Activated CD4-positive, CD25-positive, alpha-beta regulatory T cell (primary cell): ENCODE results near the gene KCNA5.

Experiments
- DNase-seq, 4 experiments: peaks; one replicate each; lab custom pipeline; 2025; lab: John Stamatoyannopoulos, UW

KCNA5 gene

GRCh38 chr12:5043589-5044419 lies at the start of gene KCNA5:
TSS of gene KCNA5 (plus strand) at chr12:5043879. CDS start at chr12:5044148, 269 bp downstream.
- no peak for DNase-seq

GRCh38 chr12:4994622-4995021 lies 49.1 kb upstream of the KCNA5 start:
- DNase-seq, result no peak

GRCh38 chr12:4996714-4997113 lies 47.0 kb upstream of the KCNA5 start:
- no peak for DNase-seq

- DNase-seq, result no peak
Measured at GRCh38 chr12:4997939-4998338, 45.7 kb upstream of the KCNA5 start.

GRCh38 chr12:5000204-5000603 lies 43.5 kb upstream of the KCNA5 start:
- no peak for DNase-seq

GRCh38 chr12:5000658-5001385 lies 42.9 kb upstream of the KCNA5 start:
- DNase-seq, result no peak

GRCh38 chr12:5003025-5003666 lies 40.5 kb upstream of the KCNA5 start:
- DNase-seq, result no peak

- DNase-seq, result no peak
Measured at GRCh38 chr12:5008661-5009060, 35.0 kb upstream of the KCNA5 start.

- DNase-seq, result no peak
Measured at GRCh38 chr12:5010151-5010550, 33.5 kb upstream of the KCNA5 start.

GRCh38 chr12:5012337-5012736 lies 31.3 kb upstream of the KCNA5 start:
- no peak for DNase-seq

- DNase-seq, result no peak
Measured at GRCh38 chr12:5013266-5013730, 30.4 kb upstream of the KCNA5 start.

- no peak for DNase-seq
Measured at GRCh38 chr12:5014269-5014668, 29.4 kb upstream of the KCNA5 start.

GRCh38 chr12:5015711-5016492 lies 27.8 kb upstream of the KCNA5 start:
- DNase-seq, result no peak

GRCh38 chr12:5016526-5016925 lies 27.2 kb upstream of the KCNA5 start:
- DNase-seq, result no peak

GRCh38 chr12:5017638-5018348 lies 25.9 kb upstream of the KCNA5 start:
- no peak for DNase-seq

- DNase-seq, result no peak
Measured at GRCh38 chr12:5018677-5019076, 25.0 kb upstream of the KCNA5 start.

GRCh38 chr12:5022025-5022424 lies 21.7 kb upstream of the KCNA5 start:
- DNase-seq, result no peak

GRCh38 chr12:5022465-5023061 lies 21.1 kb upstream of the KCNA5 start:
- DNase-seq, result no peak

GRCh38 chr12:5023842-5024241 lies 19.8 kb upstream of the KCNA5 start:
- DNase-seq, result no peak

GRCh38 chr12:5026342-5026938 lies 17.2 kb upstream of the KCNA5 start:
- no peak for DNase-seq
